Measurements from ENCODE around the gene DDIAS.
"Not testable (repeated sequence)": the region's sequence is repeated elsewhere in the genome, so short reads cannot be mapped to it uniquely, and the experiment has no call there.

DDIAS gene

GRCh38 chr11:82922396-82923173, 21.0 kb downstream of the DDIAS start:
- not testable (repeated sequence) for DNase-seq

GRCh38 chr11:82924522-82925224, 23.1 kb downstream of the DDIAS start:
- DNase-seq = no peak

GRCh38 chr11:82927264-82927880, 25.8 kb downstream of the DDIAS start:
- peak; percentile 52 for DNase-seq

GRCh38 chr11:82929121-82929520, 27.6 kb downstream of the DDIAS start:
- DNase-seq = no peak

GRCh38 chr11:82930229-82930628, 28.7 kb downstream of the DDIAS start:
- DNase-seq = no peak

- no peak for DNase-seq
These were observed 29.2 kb downstream of the DDIAS start for GRCh38 chr11:82930734-82931133.

- no peak for DNase-seq
These were observed 31.0 kb downstream of the DDIAS start for GRCh38 chr11:82932564-82932963.

- no peak for DNase-seq
These were observed 34.7 kb downstream of the DDIAS start for GRCh38 chr11:82936261-82936660.

GRCh38 chr11:82937554-82937953, 36.0 kb downstream of the DDIAS start:
- no peak for DNase-seq

- no peak for DNase-seq
These were observed 37.9 kb downstream of the DDIAS start for GRCh38 chr11:82939456-82939855.

GRCh38 chr11:82942376-82942775, 40.8 kb downstream of the DDIAS start:
- DNase-seq = no peak

GRCh38 chr11:82943430-82943829, 41.9 kb downstream of the DDIAS start:
- not testable (repeated sequence) for DNase-seq

- no peak for DNase-seq
These were observed 42.7 kb downstream of the DDIAS start for GRCh38 chr11:82944198-82944597.

GRCh38 chr11:82945041-82945440, 43.5 kb downstream of the DDIAS start:
- DNase-seq = not testable (repeated sequence)

GRCh38 chr11:82945682-82946081, 44.1 kb downstream of the DDIAS start:
- DNase-seq = no peak

- DNase-seq = no peak
These were observed 47.8 kb downstream of the DDIAS start for GRCh38 chr11:82949352-82949751.

GRCh38 chr11:82950502-82950901, 49.0 kb downstream of the DDIAS start:
- not testable (repeated sequence) for DNase-seq

- peak; percentile 64 for DNase-seq
These were observed 54.4 kb downstream of the DDIAS start for GRCh38 chr11:82955736-82956453.

- no peak for DNase-seq
These were observed 58.6 kb downstream of the DDIAS start for GRCh38 chr11:82959987-82960778.

GRCh38 chr11:82960779-82961143, 59.2 kb downstream of the DDIAS start:
- DNase-seq = no peak

GRCh38 chr11:82962021-82962420, 60.5 kb downstream of the DDIAS start:
- DNase-seq = not testable (repeated sequence)

- no peak for DNase-seq
These were observed 65.8 kb downstream of the DDIAS start for GRCh38 chr11:82967381-82967780.

Data from NCI-H345 (cell line).